Measurements from ENCODE around the gene ADARB2. TPM values are rescaled to one million over a fixed set of nuclear protein-coding genes. Genes with fewer than 3 reads are reported as not detected.

The ADARB2 gene
- polyA plus RNA-seq, 4 donors, result 0.40 to 1.5 (median 0.91) TPM

DNA sequence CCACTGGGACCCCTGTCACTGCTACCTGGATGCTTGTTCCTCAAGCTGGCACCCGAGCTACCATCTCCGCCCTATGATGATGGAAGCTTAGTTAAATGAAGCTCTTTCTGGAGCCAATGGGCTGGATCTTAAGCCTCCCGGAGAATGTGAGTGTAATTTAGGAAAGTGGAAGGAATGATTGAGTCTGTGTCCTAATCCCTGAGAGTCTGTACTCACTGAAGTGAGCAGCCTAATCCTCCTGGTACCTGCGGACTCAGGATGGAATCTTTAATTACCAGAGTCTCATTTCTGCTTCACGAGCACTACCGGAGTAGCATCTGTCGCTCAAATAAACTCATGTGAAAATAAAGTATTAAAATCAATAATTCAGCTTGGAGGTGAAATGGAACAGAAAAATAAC, 425.6 kb downstream of the ADARB2 start:
- no peak for DNase-seq (ENCODE audit: low read depth in 4 of 4, low spot score in 3 of 4)

DNA sequence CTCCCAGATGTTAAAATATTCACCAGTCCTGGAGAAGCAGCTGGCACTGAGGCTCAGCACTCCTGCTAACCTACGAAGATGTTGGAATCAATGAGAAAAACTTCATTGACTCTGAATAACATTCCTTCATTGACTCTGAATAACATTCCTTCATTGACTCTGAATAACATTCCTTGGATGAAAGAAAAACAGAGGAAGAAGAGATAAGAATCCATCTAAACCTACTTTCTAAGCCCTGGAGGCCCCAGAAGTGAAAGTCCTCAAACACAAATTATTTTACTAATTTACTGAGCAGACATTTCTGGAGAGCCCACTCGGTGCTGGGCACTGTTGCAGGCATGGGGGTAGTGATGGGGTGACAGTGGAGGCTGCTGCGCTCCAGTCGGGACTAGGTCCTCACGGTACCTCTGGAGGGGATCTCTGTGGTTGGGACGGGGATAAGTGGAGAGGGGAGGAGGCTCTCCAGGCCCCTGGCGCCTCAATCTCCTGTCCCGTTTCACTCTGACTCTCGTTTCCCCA, 427.0 kb downstream of the ADARB2 start:
- DNase-seq (ENCODE audit: low read depth in 4 of 4, low spot score in 3 of 4), result no peak

DNA sequence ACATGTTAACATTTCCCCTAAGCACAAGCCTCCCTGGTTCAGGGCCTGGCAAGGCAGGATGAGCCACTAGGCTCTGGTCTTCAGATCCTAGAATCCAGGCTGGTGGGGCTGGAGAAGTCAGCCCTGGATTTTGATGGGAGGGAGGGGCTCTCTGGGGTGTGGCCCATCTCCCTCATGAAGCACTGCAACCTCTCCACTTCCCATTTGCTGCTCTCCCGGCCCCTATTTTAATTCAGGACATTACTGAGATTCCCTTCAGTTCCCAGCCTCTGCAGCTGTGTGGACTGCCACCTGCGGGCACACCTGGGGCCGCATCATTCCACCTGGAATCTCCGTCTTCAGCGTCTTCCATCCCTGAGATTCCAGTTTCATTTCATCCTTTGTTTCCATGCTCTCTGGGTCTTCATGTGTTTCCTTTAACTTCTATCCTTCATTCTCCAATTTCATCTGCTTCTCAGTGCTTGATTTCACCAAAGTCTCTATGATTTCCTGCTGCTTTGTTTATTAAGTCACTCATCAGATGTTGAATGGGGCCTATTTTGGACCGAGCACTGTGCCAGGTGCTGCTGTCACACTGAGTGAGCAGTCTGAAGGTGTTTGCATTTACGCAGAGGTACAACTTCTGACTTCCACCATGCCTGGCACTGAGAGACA, 427.6 kb downstream of the ADARB2 start:
- no peak for DNase-seq (ENCODE audit: low read depth in 4 of 4, low spot score in 3 of 4)

DNA sequence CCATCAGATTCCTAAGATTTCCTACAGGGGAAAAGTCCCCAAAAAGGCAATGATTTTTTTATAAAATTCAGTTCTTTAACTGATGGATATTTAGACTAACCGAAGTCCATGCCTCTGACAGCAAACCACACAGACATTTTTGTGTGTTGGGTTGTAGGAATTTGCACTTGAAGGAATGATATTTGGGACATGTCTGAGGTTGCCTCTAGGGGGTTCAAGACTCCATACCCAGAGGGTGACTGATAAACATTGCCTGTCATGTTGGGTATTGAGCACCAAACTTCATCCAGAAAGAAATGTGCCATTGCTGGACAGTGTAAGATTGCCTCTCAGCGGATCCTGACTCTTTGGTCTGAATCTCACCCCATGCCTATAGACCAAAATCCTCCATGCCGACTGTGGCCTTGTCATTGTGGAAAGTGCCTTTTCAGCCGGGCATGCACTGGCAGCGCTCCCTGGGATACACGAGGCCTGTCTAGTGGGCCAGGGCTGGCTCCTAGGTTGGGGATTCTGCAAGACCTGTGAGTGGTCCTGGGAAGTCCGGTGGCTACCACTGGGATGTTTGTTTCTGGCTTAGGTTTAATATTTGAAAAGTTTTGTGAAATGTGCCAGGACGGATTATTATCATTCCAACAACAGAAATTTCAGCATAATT, 428.2 kb downstream of the ADARB2 start:
- DNase-seq (ENCODE audit: low read depth in 4 of 4, low spot score in 3 of 4), result no peak

DNA sequence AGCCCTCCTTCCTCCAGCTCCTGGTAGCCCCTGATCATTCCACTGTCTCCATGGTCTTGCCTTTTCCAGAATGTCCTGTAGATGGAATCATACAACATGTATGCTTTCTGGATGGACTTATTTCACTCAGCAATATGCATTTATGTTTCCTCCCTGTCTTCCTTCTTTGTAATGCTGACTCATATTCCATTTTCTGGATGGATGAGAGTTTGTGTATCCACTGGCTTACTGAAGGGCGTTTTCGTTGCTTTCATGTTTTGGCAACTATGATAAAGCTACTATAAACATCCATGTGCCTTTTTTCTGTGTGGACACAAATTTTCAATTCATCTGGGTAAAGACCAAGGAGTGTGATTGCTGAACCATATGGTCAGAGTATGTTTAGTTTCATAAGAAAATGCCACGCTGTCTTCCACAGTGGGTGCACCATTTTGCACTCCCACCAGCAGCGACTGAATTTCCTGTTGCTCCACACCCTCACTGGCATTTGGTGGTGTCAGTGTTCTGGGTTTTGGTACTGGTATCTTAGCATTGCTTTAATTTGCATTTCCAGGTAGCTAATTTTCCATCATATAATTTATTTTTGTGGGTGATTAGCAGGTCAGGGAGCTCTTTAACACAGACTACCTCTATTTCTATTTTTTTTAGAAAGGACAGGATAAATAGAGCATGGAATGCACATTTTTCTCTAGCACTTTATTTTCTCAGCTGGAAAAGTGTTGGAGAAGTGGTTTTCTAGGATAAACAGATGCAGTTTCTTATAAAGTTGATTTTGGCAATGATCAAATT, 429.0 kb downstream of the ADARB2 start:
- DNase-seq (ENCODE audit: low read depth in 4 of 4, low spot score in 3 of 4), result no peak

DNA sequence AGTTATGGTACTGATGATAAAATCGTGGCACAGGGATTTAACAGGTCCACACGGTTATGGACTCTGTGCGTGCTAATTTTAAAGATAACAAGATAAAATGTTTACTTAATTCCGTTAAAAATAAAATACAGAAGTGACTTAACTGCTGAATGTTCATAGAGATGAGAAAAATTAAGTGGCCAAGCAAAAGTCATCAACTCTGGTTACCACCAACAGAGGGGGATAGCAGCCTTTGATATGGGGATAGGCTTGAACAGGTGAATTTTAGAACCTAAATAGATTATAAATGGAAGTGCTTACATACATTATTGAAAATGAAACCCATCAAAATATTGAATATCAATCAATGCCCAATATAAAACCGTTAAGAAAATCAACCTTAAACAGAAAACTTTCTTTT, 436.2 kb downstream of the ADARB2 start:
- no peak for DNase-seq (ENCODE audit: low read depth in 4 of 4, low spot score in 3 of 4)

DNA sequence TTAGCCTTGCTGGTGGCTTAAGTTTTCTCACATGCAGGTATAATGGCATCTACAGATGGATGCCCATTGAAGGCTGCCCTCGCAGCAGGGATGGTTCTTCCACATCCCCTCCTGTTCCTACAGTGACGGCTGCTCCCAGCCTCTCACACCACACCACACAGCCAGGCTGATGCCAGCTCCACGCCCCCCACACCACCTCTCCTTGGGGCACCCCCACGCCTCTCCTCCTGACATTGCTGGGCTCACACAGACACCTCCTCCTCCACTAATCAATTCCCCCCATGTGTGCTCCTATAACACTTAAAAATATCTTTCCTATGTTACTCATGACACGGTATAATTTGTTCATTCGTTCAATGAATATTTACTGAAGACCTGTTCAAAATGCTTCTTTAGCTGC, 437.1 kb downstream of the ADARB2 start:
- no peak for DNase-seq (ENCODE audit: low read depth in 4 of 4, low spot score in 3 of 4)

DNA sequence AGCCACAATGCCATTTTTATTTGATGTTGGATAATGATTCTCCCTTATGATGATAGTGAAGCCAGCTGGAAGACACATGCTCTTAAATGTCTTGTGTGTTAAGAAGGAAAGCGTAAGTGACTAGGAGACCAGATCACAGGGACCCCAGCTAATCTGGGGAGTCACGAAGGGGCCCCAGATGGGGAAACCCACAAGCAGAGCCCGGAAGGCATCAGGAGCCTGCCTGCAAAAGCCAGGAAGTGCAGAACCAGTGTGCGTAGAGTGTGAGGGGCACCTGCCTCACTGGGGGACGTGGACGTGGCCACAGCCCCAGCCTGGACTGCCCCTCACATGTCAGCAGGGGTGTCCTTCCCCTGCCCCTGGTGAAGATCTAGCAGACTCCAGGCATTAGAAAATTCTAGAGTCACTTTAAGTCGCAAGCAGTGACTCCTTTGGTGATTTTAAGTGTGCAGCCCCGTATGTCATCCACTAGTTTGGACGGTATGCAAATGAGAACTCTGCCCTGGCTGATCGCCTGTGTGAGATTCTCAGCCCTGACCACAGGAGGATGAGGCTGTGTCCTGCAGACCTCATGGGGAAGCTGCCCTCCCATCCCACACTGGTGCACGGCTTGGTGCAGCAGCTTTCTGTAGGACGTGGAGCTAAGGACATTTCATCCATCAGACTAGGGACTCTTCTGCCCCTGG, 438.1 kb downstream of the ADARB2 start:
- DNase-seq (ENCODE audit: low read depth in 4 of 4, low spot score in 3 of 4), result no peak

DNA sequence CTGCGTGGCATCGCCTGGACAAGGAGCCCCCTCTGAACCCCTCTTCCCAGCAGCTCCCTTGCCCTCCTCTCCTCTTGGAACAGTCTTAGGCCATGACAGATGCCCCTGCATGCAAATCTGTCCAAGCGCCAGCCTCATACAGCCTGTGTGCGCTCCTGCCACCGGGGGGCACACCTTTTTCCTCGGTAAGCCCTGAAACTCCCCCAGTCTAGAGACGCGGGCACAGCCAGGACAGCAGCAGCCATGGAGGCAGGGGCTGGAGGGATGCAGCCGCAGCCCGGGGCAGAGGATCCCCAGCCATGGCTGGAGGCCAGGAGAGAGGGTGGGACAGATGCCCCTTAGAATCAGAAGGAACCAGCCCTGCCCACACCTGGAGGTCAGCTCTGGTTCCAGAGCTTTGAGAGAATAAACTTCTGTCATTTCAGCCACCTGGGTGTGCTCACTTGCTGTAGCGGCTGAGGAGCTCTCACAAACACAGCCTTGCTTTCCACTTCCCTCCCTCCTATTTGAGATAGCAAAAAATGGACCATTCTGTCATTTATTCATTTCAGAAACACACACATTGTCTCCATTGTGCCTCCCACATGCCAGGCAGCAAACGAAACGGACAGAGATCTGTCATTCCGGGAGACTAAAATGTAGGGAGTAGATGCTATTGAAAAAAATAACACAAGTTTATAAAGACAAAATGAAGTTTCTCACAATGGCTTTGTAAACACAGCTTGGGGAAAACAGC, 439.6 kb downstream of the ADARB2 start:
- DNase-seq (ENCODE audit: low read depth in 4 of 4, low spot score in 3 of 4), result no peak

DNA sequence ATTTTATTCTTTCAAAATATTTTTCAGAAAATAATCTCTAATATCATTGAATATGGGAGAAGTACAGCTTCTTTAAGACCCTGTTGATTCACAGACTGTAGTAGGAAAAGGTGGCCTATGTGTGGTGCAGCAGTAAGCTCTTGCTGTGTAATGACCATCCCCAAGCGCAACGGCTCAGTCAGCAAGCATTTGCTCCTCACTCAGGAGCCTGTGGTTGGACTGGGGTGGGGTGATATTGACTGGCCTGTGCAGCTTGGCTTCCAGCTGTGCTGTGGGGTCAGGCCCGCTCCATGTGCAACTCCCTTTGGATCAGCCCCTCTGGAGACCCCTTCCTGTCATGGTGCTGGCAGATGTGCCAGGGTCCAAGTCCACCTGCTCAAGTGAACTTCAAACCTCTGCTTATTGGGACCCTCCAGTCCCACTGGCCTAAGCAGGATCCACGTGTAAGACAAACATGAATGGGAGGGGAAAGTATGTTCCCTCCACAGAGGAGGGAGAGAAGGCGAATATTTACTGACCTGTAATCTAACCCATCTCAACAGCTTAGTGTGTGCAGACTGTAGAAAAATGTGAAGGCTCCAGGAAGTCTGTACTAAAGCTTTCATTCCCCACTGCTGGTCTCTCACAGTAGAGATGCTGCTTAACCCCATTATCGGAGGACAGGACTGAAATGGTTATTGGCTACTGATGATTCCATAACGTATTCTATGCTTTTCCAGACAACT, 441.4 kb downstream of the ADARB2 start:
- DNase-seq (ENCODE audit: low read depth in 4 of 4, low spot score in 3 of 4), result no peak

DNA sequence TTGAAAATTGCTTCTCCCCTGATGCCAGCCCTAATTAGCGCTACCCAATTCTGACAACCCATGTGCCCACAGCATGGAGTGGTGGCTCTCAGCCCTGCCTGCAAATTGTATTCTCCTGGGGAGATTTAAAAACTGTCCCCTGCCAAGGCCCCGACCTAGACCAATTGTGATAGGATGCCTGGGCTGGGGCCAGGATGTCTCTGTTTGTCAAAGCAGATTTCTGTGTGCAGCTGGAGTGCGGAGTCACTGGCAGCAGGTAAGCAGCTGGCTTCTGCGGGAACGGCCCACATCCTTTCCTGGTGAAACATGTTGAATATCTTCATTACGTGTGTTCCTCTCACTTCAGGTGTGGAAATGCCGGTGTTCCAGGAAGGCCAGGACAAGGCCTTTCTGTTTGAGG, 442.6 kb downstream of the ADARB2 start:
- DNase-seq (ENCODE audit: low read depth in 4 of 4, low spot score in 3 of 4), result no peak

DNA sequence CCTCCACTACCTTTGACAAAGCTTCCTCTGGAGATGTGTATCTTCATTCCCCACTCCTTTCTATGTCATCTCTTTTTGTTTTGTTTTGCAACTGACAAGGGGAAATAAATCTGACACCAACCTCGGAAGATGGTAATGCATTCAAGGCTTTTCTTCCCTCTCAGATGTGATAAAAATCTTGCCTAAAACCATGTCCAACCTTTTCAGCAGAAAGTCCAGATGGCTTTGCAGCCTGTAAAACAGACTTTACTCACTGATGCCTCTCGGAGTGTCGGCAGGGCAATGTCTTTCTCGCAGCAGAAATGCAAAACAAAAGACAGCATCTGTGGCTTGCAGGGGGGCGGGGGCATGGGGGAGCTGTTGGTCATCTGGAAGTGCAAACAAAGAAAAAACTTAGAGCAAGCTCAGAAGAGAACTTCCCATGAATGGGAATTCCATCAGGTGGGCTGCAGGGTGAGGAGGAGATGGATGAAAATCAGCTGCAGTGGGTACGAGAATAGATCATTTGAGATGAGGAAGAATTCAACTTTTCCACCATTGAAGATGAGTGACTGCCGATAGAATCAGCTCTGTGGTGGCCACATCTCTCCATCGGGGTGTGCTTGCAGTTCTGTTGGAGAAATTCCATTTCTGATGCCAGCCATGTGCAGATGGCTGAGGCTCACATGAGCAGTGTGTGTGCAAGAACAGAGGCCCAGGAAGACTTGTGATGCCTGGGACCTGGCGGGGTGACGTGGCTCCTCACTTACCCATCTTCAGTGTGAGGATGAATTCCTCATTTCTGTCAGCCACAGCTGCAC, 443.5 kb downstream of the ADARB2 start:
- DNase-seq (ENCODE audit: low read depth in 4 of 4, low spot score in 3 of 4), result no peak

DNA sequence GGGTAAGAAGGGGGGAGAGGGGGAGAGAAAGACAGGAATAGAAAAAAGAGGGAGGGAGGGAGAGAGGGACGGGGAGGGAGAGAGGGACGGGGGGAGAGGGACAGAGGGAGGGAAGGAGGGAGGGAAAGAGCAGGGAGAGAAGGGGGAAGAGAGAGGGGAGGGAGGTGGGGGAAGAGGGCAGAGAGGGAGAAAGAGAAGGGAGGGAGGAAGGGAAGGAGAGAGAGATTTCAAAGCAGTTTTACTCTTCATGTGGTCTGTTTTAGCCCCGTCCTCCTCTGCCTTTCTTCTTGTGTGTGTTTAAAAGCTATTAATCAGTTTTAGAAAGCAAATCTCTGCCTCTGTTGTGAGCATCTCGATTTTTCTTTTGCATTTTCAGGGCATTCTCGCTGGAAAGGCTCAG, 444.2 kb downstream of the ADARB2 start:
- DNase-seq (ENCODE audit: low read depth in 4 of 4, low spot score in 3 of 4), result no peak

DNA sequence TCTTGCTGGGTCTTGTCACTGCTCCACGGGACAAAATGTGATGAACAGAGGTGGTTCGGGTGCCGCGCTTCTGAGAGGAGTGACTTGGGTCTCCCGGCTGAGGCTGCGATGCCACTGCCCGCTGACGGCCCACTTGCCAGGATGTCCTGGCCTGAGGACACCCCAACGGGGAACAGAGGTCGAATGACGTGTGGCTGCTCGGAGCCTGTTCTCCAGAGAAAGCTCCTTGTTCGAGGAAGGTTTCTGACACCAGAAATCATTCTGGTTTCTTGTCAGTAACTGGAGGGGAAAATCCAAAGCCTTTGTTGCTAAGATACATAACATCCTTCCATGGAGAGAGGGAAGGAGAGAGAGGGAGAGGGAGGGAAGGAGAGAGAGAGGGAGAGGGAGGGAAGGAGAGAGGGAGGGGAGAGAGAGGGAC, 444.7 kb downstream of the ADARB2 start:
- DNase-seq (ENCODE audit: low read depth in 4 of 4, low spot score in 3 of 4), result no peak

DNA sequence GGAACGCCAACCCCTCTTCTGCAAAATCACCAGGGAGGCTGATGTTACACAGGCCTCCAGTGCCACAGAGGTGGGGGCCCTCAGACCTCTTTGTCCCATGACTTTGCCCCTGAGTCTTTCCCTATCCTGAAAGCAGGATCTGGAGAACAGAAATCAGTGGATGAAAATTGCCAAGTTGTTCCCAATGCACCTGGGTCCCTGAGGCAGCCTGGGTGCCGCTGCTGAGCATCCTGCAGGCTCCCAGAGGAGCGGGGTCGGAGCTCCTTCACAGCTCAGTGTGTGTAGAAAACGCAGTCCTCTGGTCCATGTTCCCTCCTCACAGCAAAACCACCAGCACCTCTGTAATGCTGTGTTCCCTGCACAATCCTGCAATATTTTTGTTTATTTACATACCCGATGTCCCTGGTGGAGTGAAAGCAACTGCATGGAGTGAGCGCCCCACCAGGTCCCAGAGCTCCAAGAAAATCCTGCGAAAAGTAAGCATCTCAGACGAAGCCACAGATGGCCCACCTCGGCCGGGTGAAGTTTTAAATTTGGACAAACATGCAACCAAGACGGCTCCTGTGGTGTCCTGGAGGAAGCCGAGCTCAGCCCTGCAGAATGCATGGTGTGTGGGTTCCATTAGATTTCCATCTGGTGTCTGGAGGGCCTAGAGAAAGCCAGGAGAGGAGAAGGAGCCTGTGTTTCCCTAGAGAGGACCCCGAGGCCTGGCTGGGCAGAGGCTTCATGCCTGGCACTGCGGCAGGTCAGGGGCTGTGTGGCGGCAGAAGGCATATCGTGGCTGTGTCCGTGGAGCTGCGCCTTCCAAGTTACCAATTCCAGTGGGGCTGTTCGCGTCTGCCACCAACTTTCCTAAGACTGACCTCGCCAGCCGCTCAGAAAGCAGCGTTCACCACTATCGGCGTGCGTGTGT, 445.9 kb downstream of the ADARB2 start:
- no peak for DNase-seq (ENCODE audit: low read depth in 4 of 4, low spot score in 3 of 4)

DNA sequence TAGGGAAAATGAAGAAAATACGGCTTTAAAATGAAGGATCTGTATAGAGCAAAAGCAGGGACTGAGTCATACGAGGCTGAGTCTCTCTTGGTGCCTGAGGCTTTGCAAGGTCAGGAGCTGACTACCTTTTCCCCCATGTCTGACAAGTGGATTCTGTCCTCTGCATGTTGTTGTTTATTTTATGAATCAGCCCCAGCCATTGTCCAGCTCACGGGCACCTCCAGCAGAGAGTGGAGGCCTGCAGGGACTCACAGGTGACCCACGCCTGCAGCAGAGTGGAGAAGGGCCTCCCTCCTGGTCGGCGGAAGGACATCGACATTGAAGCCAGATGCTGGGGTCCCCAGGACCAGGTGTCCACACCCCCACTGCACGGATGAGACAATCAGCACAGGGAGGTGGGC, 447.3 kb downstream of the ADARB2 start:
- no peak for DNase-seq (ENCODE audit: low read depth in 4 of 4, low spot score in 3 of 4)

DNA sequence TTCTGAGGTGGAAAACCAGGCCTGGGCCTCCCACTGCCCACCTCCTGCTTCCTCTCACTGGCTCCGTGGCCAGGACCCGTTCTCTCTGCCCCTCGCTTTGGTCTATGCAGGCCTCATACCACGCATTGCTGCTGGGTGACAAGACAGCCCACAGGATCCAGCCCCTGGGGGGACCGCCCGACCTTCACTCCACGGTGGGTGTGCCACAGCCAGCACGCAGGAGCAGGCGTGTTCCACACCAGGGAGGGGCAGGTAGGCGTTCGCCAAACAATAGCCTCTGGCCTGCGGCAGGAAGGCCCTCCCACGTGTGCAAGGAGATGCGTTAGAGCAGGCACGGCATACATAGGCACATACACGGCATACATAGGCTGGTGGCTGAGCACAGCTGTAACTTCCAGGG, 447.7 kb downstream of the ADARB2 start:
- no peak for DNase-seq (ENCODE audit: low read depth in 4 of 4, low spot score in 3 of 4)

DNA sequence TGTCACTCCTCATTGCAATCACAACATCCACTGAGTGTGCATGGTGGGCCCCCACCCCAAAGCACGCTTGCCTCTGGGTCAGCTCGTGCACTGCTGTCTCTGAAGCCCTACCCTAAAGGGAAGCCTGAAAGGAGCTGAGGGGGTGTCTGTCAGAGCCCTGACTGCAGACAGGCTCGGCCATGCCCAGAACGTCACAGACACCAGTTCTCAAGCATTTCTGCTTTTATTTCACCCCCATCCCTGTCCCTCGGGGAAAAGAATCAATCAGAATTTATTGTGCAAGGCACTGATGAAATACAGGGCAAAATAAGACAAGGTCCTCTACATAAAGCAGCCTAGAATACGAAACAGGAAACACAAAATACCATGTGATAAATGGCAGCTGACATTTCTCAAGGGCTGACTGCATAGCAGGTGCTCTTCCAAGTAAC, 449.3 kb downstream of the ADARB2 start:
- no peak for DNase-seq (ENCODE audit: low read depth in 4 of 4, low spot score in 3 of 4)

Measured in left renal pelvis (tissue), 4 donors.